HepG2 (cell line): ENCODE data around the gene ZNF625. TPM values are rescaled to one million over a fixed set of nuclear protein-coding genes. Genes with fewer than 3 reads are reported as not detected.

Experiments
- CC2D1A ChIP-seq: sonication (generic); formaldehyde crosslinking; IDR thresholded peaks from 2 replicates; pipeline ENCODE4 v1.8.1; 2023; ENCODE audit warnings: mild to moderate bottlenecking, missing genetic modification reagents
- CEBPG ChIP-seq: IDR thresholded peaks from 2 replicates; pipeline ENCODE4 v1.6.1; 2016
- CREM ChIP-seq, 2 experiments: sonication (generic) in 1 of 2; formaldehyde crosslinking in 1 of 2; IDR thresholded peaks; 2 replicates each; pipeline versions ENCODE4 v1.4.0 to v1.6.1; 2016 to 2020; ENCODE audit warnings: antibody characterized with exemption in 1 of 2, mild to moderate bottlenecking in 1 of 2, missing genetic modification reagents in 1 of 2
- FIP1L1 ChIP-seq: fragments of 200-400 bp; formaldehyde crosslinking; IDR thresholded peaks from 2 replicates; pipeline ENCODE4 v1.6.1; 2018; ENCODE audit warnings: low read depth, mild to moderate bottlenecking, low read length, moderate library complexity, borderline replicate concordance; ENCODE audit not compliant: insufficient read depth
- FOXK1 ChIP-seq: sonication (generic); formaldehyde crosslinking; IDR thresholded peaks from 2 replicates; pipeline ENCODE4 v1.4.0; 2020; ENCODE audit warnings: low read depth, missing genetic modification reagents, borderline replicate concordance
- MED1 ChIP-seq: sonication (generic); formaldehyde crosslinking; IDR thresholded peaks from 2 replicates; pipeline ENCODE4 v1.4.0; 2020; ENCODE audit warnings: missing genetic modification reagents
- NFATC3 ChIP-seq: sonication (generic); formaldehyde crosslinking; IDR thresholded peaks from 2 replicates; pipeline ENCODE4 v1.5.1; 2020; ENCODE audit warnings: mild to moderate bottlenecking, missing genetic modification reagents
- SAP130 ChIP-seq: IDR thresholded peaks from 2 replicates; pipeline ENCODE4 v1.6.1; 2016; ENCODE audit warnings: low read depth
- SP5 ChIP-seq: IDR thresholded peaks from 2 replicates; pipeline ENCODE4 v1.6.1; 2016; ENCODE audit warnings: low read depth, borderline replicate concordance
- STAG1 ChIP-seq: sonication (generic); formaldehyde crosslinking; IDR thresholded peaks from 2 replicates; pipeline ENCODE4 v1.4.0; 2020; ENCODE audit warnings: missing genetic modification reagents
- SUZ12 ChIP-seq: fragments of 150-350 bp; IDR thresholded peaks from 2 replicates; pipeline ENCODE4 v1.6.1; 2014; ENCODE audit warnings: low read depth, low read length
- THAP11 ChIP-seq: IDR thresholded peaks from 2 replicates; pipeline ENCODE4 v1.6.1; 2016; ENCODE audit warnings: missing biosample characterization, missing genetic modification reagents
- ZFP1 ChIP-seq: IDR thresholded peaks from 2 replicates; pipeline ENCODE4 v1.6.1; 2016
- ZMYM3 ChIP-seq: sonication (generic); formaldehyde crosslinking; IDR thresholded peaks from 2 replicates; pipeline ENCODE4 v1.5.1; 2020; ENCODE audit warnings: mild to moderate bottlenecking, missing genetic modification reagents
- ZNF713 ChIP-seq: sonication (generic); formaldehyde crosslinking; IDR thresholded peaks from 2 replicates; pipeline ENCODE4 v1.4.0; 2020; ENCODE audit warnings: mild to moderate bottlenecking, missing genetic modification reagents
- ZNF850 ChIP-seq: sonication (generic); formaldehyde crosslinking; conservative IDR thresholded peaks from 2 replicates; pipeline ENCODE4 v1.9.0; 2021; ENCODE audit warnings: mild to moderate bottlenecking, missing genetic modification reagents
- polyA plus RNA-seq, 8 experiments: library from polyadenylated mRNA; depleted of rRNA in 3 of 8; stranded (reverse) in 7 of 8; unstranded in 1 of 8; fragments of >200 nt; fragmentation: Illumina TruSeq in 4 of 8; extraction: Trizol in 4 of 8; gene quantifications; 2 replicates each; pipeline versions ENCODE4 v1.2.1 to v1.2.3, GENCODE V29; 2011 to 2016; ENCODE audit warnings: low read depth in 4 of 8, missing spikeins in 1 of 8, mixed read lengths in 1 of 8; ENCODE audit not compliant: insufficient read depth in 1 of 8
- total RNA-seq, 5 experiments: library from RNA; depleted of rRNA; stranded (reverse); fragments of >200 nt; fragmentation: Illumina TruSeq; extraction: Trizol; gene quantifications; 2 replicates each; pipeline ENCODE4 v1.2.3, GENCODE V29; 2016; ENCODE audit warnings: low read depth in 1 of 5
- TF ChIP-seq, protein P1 (sequence below): sonication (generic); formaldehyde crosslinking; conservative IDR thresholded peaks from 2 replicates; pipeline ENCODE4 v1.4.0; 2020; ENCODE audit warnings: mild to moderate bottlenecking, missing genetic modification reagents, moderate library complexity
- TF ChIP-seq, protein P2 (sequence below): sonication (generic); formaldehyde crosslinking; IDR thresholded peaks from 2 replicates; pipeline ENCODE4 v1.5.0; 2020; ENCODE audit warnings: mild to moderate bottlenecking, missing genetic modification reagents, borderline replicate concordance
- TF ChIP-seq, protein P3 (sequence below): sonication (generic); formaldehyde crosslinking; IDR thresholded peaks from 2 replicates; pipeline ENCODE4 v1.4.0; 2020; ENCODE audit warnings: missing genetic modification reagents

Gene ZNF625
- total and polyA plus RNA-seq, 2 of the 13 experiments (the other 11 are each of a cell fraction or from before 2014, with no cell fraction given): 1.7 to 12.2 TPM

DNA sequence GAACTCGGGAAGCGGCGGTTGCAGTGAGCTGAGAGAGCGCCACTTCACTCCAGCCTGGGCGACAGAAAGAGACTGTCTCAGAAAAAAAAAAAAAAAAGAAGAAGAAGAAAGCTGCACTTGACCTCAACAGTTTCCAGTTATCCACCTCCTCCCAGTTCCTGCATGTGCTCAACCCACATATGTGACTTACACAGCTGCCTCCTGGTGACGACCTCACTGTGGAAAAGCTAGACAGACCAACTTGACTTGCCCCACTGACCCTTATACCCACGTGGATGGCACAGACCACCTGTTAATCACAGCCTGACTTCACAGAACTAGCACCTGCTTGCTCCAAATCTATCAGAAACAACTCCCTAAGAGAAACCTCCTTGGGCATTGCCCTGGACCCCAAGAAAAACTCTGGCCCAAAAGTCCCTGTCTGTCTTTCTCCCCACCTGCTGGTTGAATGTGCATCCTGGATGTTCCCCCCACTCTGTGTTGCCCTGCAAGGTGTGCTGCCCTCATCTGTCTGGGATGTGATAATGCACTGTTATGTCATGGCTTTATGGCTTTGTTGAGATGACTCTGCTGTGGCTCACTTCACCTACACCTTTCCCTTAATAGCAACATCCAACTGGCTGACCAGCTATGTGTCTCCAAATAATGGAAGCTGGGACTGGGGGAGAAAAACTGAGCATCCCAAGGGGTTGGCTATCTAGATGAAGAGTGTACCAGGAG is 19.2 kb downstream of the ZNF625 start (continued):
- TF ChIP-seq, protein P1, sequence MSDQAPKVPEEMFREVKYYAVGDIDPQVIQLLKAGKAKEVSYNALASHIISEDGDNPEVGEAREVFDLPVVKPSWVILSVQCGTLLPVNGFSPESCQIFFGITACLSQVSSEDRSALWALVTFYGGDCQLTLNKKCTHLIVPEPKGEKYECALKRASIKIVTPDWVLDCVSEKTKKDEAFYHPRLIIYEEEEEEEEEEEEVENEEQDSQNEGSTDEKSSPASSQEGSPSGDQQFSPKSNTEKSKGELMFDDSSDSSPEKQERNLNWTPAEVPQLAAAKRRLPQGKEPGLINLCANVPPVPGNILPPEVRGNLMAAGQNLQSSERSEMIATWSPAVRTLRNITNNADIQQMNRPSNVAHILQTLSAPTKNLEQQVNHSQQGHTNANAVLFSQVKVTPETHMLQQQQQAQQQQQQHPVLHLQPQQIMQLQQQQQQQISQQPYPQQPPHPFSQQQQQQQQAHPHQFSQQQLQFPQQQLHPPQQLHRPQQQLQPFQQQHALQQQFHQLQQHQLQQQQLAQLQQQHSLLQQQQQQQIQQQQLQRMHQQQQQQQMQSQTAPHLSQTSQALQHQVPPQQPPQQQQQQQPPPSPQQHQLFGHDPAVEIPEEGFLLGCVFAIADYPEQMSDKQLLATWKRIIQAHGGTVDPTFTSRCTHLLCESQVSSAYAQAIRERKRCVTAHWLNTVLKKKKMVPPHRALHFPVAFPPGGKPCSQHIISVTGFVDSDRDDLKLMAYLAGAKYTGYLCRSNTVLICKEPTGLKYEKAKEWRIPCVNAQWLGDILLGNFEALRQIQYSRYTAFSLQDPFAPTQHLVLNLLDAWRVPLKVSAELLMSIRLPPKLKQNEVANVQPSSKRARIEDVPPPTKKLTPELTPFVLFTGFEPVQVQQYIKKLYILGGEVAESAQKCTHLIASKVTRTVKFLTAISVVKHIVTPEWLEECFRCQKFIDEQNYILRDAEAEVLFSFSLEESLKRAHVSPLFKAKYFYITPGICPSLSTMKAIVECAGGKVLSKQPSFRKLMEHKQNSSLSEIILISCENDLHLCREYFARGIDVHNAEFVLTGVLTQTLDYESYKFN (CRISPR knock-in tag): no peak
- TF ChIP-seq CC2D1A (no peak), SP5 (CRISPR knock-in tag) (0 out of 2 replicates have a peak, but pooled peaks have one; percentile 29), THAP11 (0 out of 2 replicates have a peak, but pooled peaks have one; percentile 32), MED1 (CRISPR knock-in tag) (peak; percentile 21; the same call in 1 of the 2 replicates), CREM (IDR thresholded peaks at IDR 0.05) (no peak), CREM (CRISPR knock-in tag; IDR thresholded peaks at IDR 0.05) (no peak), FOXK1 (CRISPR knock-in tag) (peak; percentile 38; the same call in 1 of the 2 replicates), STAG1 (CRISPR knock-in tag) (peak; percentile 74), ZNF850 (CRISPR knock-in tag) (no peak), ZNF713 (CRISPR knock-in tag) (no peak), ZFP1 (no peak), SAP130 (CRISPR knock-in tag) (peak; percentile 70), SUZ12 (no peak), CEBPG (CRISPR knock-in tag) (peak; percentile 43), NFATC3 (CRISPR knock-in tag) (no peak), ZMYM3 (CRISPR knock-in tag) (no peak), FIP1L1 (no peak)
- TF ChIP-seq, protein P2, sequence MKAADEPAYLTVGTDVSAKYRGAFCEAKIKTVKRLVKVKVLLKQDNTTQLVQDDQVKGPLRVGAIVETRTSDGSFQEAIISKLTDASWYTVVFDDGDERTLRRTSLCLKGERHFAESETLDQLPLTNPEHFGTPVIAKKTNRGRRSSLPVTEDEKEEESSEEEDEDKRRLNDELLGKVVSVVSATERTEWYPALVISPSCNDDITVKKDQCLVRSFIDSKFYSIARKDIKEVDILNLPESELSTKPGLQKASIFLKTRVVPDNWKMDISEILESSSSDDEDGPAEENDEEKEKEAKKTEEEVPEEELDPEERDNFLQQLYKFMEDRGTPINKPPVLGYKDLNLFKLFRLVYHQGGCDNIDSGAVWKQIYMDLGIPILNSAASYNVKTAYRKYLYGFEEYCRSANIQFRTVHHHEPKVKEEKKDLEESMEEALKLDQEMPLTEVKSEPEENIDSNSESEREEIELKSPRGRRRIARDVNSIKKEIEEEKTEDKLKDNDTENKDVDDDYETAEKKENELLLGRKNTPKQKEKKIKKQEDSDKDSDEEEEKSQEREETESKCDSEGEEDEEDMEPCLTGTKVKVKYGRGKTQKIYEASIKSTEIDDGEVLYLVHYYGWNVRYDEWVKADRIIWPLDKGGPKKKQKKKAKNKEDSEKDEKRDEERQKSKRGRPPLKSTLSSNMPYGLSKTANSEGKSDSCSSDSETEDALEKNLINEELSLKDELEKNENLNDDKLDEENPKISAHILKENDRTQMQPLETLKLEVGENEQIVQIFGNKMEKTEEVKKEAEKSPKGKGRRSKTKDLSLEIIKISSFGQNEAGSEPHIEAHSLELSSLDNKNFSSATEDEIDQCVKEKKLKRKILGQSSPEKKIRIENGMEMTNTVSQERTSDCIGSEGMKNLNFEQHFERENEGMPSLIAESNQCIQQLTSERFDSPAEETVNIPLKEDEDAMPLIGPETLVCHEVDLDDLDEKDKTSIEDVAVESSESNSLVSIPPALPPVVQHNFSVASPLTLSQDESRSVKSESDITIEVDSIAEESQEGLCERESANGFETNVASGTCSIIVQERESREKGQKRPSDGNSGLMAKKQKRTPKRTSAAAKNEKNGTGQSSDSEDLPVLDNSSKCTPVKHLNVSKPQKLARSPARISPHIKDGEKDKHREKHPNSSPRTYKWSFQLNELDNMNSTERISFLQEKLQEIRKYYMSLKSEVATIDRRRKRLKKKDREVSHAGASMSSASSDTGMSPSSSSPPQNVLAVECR (CRISPR knock-in tag): peak; percentile 22; the same call in 1 of the 2 replicates
- TF ChIP-seq, protein P3, sequence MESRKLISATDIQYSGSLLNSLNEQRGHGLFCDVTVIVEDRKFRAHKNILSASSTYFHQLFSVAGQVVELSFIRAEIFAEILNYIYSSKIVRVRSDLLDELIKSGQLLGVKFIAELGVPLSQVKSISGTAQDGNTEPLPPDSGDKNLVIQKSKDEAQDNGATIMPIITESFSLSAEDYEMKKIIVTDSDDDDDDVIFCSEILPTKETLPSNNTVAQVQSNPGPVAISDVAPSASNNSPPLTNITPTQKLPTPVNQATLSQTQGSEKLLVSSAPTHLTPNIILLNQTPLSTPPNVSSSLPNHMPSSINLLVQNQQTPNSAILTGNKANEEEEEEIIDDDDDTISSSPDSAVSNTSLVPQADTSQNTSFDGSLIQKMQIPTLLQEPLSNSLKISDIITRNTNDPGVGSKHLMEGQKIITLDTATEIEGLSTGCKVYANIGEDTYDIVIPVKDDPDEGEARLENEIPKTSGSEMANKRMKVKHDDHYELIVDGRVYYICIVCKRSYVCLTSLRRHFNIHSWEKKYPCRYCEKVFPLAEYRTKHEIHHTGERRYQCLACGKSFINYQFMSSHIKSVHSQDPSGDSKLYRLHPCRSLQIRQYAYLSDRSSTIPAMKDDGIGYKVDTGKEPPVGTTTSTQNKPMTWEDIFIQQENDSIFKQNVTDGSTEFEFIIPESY: 0 out of 2 replicates have a peak, but pooled peaks have one; percentile 31
